HG03196 (cell line): ENCODE results near the gene SHROOM1.
A peak's percentile ranks its signal among the peaks of the same experiment; 100 is the strongest.

Experiments
- ATAC-seq: cut with Tn5 transposase; IDR thresholded peaks from one replicate; pipeline ENCODE4 v1.9.1; 2021; ENCODE audit not compliant: unreplicated experiment

Gene SHROOM1

DNA sequence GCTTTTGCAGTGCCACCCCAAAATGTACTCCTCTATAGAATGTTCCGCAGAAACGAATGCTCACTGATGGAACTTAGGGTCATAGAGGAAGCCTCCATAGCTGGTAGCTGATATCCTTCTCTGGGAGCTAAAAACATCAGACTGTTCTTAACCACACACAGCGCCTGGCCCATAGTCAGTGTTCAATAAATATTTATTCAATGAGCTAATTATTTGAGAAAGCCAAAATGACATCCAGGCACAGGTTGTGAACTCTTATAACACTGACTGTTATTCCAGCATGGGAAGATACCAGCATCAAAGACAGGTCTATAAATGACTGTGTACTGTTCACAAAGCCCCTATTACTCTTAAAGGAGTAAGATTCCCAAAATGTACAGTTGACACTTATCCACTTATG, 22.9 kb upstream of the SHROOM1 start:
- no peak for ATAC-seq

DNA sequence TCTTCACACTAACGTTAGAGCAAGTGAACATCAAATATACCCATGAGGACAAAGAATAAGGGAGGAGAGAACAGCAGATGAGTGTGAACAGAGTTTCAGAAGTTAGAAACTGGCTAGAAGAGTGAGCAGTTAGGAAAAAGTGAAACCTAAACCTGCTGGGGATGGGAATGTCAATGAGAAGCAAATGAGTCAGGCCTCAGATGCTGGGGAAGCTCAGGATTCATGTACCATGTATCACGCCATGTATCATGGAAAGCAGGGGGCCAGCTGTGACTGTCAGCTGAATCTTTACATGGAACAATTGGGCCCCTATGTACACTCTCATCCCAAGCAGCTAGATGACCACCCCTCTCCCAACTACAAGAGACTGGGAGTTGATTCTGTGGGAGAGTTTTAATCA, 19.6 kb upstream of the SHROOM1 start:
- ATAC-seq, result no peak

DNA sequence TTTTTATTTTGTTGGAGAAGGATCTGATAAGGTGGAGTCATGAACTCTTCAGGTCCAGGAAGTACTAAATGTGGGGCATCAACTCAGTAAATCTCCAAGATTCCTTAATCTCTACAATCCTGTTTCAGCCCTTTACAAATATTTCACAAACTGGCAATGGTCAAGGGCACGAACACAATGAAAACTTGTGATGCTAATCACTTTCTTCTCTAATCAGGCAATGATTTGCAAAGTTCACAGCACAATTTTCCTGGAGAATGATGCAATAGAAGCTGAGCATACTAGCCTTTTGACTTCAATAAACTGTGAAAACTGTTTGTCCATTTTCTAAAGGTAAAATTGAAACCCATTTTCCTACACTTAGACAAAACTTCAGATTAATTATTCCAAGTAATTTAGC, 18.9 kb upstream of the SHROOM1 start:
- no peak for ATAC-seq

DNA sequence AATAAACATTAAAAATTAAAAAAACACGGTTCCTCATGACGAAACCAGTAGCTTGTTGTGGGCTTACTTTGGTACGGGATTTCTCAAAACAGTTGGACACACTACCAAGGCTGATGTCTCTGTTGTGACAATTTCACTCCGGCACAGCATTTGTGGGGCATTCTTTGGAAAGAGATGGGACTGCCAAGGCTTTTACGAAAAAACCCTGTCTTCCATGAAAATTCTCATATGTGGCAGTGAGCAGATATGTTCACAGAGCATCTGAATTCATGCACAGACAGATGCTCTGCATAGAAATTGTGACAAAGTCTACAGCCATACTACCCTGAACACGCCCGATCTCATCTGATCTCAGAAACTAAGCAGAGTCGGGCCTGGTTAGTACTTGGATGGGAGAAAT, 17.8 kb upstream of the SHROOM1 start:
- no peak for ATAC-seq

DNA sequence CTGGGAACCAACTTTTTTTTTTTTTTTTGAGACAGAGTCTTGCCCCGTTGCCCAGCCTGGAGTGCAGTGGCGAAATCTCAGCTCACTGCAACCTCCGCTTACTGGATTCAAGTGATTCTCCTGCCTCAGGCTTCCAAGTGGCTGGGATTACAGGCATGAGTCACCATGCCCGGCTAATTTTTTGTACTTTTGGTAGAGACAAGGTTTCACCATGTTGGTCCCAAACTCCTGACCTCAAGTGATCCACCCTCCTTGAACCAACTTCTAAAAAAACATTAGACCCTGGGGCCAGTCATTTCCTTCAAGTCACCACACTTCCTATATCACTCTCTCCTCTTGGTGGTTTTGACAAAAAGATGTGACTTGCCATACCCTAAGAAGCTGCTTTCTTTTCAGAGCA, 10.9 kb upstream of the SHROOM1 start:
- no peak for ATAC-seq

DNA sequence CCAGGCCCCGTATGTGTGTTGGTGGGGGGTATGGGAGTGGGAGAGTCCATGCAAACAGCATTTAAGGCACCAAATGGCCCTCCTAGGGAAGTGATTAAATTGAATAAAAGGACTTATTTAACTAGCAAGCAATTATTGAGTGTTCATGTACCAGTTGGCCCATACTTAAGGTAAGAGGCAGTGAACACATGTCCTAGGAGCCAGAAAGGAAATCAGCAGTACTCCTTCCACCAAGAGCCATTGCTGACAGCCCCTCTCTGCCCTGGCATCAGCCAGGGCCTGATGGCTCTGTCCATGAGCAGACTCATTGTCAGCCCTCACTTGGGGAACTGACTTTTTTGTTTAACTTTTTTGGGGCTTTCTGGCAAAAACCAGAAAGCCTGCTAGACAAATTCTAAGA, 10.4 kb upstream of the SHROOM1 start:
- no peak for ATAC-seq

DNA sequence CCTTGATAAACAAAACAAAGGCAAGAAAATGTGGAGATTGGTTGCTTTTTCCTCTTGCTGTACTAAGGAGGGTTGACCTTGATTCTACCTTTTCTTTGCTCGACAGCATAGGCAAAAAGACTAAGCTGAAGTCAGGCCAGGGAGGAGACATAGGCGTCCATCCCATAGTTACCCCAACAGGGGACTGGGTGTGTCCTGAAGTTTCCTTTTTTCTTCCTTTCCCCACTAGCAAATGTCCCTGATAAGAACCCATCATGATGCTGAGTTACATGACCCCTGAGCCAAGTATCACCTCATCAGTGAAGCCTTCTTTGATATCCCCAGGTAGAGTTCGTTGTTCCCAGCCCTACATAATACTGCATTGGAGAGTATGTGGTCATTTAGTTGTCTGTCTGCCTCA, 9.9 kb upstream of the SHROOM1 start:
- no peak for ATAC-seq

DNA sequence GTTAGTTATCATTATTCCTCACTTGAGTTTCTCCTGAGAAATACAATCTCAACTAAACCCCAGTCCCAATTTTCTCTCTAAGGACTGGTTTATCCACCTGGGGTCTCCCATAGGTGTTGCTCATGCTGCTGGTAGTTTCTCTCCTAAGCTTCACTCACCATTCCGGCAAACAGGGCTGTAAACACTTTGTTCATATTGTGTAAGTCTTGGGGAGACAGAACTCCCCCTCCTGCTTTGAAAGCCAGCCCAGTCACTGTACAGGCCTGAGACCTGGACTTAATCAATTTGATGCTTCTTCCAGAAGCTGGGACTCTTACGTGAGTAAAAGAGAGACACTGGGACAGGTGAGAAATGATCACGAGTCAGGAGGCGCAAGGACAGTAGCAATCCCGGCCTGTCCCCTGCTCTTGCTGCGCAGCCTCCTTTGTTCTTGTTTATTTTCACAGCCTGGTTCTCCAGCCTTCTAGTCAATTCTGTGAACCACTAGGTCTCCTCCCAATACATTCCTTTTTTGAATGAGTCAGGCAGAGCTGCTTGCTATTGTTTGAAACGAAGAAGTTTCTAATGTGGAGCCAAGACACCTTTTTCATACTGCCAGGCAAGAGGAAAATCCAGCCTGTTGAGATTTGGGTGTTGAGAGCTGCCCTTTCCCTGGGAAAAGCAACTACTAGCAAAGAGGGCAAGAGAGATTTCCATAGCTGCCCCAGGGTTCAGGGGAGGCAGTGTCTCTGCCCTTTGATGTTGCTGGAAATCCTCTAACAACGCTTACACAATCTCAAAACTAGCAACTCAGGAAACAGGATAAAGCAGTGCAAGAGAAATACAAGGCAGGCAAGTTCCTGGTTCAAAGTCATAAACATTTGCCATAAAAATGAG, 9.2 kb upstream of the SHROOM1 start:
- no peak for ATAC-seq

DNA sequence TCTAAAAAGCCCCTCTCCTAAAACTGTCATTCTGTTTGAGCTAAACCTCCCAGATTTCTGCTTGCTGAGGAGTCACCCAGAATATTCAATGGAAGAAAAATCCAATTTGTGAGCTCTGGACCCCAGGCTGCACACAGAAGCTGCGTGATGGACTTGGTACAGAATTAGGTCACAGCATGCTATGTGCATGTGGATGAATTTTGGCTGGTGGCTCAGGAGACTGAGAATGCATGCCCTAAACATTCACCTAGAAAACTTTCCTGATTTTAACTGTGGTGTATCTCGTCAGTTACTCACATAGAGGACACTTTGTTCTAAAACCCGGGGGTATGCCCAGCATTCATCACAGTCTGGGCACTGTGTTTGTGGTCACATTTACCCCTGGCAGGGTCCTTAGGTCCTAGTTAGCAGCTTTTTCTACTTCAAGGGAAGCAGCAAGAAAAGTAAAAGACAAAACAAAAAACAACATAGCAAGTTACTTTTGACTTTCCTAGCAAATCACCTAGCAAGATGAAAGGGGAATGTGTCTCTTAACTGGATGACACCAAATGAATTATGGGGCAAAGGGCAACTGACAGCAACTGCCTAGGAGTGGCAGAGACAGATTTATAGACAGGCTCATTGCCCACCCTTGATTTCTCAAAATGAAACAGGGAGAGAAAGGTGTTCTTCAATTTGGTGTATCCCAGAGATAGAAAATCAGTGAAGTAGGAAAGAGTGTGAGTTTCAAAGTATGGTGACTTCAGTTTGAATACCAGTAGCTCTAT, 8.3 kb upstream of the SHROOM1 start:
- ATAC-seq, result no peak

DNA sequence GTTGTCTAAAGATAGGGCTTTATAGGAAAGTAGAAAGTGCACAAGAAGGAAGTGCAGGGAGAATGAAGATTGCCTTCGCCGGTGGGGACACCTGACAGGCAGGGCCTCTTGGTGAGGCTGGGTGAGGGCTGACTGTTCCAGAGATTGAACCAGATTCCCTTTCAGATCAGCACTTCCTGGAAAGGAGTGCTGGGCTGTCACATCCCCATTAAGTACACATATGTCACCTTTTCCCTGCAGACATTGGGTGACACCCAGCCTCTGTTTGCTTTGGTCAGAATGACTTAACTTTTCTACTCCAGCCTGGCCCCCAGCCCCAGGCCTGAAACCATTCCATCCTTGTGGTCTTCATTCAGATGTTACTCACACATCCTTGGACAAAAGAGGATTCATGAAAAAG, 7.4 kb upstream of the SHROOM1 start:
- no peak for ATAC-seq

DNA sequence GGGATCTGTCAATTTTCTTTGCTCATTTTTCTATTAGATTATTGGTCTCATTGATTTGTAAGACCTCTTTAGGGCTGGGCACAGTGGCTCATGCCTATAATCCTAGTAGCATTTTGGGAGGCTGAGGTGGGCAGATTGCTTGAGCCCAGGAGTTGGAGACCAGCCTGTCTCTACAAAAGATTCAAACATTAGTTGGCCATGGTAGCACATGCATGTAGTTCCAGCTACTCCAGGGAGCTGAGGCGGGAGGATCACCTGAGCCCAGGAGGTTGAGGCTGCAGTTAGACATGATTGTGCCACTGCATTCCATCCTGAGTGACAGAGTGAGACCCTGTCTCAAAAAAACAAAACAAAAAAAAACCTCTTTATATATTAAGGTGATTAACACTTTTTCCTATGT, 6.4 kb upstream of the SHROOM1 start:
- no peak for ATAC-seq

DNA sequence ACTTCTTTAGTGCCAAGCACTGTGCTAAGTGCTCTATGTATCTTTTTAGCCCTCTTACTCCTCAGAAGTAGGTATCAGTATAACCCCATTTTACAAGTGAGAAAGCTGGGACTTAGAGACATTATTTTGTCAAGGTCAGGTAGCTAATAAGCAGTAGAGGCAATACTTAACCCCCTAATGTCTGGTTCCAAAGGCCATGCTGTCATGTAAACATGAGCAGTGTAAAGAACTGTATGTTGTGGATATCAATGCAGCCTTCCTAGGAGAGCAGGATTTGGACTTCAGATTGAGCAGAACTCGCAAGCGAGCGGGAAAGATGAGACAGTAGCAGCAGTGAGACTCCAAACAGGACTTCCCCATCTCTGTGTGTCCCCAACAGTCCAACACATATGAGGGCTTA, 3.6 kb upstream of the SHROOM1 start:
- no peak for ATAC-seq

DNA sequence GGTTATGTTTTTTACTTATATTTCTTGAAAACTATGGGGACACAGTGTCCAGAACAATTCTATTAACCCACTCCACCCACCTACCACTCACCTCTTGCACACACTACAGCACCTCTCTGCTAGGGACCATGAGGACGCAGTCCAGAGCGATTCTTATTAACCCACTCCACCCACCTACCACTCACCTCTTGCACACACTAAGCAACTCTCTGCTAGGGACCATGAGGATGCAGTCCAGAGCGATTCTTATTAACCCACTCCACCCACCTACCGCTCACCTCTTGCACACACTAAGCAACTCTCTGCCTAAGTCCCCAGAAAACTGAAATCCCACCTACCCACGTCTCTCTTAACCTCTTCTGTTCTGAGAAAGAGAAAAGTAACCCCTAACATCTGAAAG, 2.2 kb upstream of the SHROOM1 start:
- no peak for ATAC-seq

DNA sequence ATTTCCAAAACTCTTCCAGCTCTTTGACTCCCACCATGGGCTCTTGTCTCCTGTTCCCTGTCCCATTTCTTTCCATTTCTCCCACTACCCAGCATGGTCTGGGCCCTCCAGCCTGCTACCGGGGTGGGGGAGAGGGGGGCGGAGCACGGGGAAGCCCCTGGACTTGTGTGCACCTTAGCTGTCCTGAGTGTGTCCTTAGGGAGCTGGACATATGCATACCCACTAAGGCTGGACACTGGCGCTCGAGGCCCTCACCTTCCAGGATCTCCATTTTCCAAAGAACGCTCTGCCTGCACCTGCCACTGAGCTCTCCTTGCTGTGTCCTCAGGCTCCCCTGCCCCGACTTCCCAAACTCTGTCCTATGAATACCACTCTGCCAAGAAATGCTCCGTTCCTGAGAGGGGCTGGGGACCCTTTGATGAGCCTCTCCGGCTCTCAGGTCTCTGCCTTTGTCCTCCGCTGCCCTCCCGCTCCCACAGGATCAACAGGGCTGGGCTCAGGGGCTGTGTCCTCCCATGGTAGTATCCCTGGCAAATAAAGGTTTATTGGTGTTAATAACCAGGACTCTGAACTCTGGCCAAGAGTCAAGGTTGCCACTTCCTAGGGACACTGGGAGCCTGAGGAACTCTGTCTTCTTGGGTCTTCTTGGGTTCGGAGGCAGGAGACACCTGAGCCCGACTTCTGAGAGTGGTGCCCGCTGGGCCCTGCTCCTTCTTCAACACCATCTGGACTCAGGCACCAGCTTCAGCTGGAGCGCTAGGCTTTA, 831 bp upstream of the SHROOM1 start:
- no peak for ATAC-seq

DNA sequence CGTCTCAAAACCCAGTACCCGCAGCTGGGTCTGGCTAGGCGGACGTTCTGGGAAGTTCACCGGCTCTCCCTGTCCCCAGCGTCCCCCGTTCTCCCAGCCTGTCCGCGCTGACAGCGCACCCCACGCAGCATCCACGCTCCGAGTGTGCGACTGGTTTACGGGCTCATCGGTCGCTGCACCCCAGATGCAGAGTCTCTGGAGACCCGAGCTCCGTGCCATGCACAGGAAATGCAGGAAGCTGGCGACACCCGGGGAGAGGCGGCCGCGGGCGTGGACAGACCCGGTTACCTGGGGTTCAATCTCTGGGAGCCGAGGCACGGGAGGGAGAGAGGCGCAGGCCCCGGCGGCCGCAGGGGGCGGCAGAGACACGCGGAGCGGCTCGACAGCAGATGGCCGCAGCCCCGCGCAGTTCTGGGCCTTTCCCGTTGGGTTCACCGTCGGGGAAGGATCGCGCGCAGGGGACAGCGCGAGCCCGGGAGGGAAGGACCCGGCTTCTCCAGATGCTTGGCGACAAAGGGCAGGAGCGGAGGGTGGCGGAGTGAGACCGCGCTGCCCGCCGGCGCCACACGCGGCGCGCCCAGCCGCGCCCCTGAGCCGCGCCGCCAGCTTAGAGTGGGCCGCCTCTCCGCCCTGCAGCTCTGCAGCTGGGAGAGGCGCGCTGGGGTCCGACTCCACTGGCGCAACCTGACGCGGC, 558 bp downstream of the SHROOM1 start:
- ATAC-seq, result peak; percentile 56

DNA sequence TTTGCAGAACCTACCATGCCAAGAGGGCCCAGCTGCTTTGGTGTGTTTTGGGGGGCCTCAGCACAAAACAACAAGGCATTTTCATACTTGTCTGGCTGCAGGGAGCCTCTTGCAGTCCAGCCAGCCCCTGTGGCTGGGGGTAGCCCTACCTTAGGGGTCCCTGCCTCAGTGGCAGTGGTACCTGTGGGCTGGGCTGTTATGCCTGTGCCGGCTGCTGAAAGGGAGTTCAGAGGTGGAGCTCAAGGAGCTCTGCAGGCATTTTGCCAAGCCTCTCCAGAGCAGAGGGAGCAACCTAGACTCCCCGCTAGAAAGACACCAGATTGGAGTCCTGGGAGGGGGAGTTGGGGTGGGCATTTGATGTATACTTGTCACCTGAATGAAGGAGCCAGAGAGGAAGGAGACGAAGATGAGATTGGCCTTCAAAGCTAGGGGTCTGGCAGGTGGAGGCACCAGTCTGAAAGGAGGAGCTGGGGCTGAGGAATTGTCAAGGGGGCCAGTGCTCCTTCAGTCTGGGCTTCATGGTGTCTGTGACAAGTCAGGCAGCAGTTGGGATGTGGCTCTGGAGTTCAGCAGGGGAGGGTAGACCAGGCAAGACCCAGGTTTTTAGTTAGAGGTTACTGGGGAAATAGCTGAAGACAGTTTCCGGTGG, 1.5 kb downstream of the SHROOM1 start:
- ATAC-seq, result no peak

DNA sequence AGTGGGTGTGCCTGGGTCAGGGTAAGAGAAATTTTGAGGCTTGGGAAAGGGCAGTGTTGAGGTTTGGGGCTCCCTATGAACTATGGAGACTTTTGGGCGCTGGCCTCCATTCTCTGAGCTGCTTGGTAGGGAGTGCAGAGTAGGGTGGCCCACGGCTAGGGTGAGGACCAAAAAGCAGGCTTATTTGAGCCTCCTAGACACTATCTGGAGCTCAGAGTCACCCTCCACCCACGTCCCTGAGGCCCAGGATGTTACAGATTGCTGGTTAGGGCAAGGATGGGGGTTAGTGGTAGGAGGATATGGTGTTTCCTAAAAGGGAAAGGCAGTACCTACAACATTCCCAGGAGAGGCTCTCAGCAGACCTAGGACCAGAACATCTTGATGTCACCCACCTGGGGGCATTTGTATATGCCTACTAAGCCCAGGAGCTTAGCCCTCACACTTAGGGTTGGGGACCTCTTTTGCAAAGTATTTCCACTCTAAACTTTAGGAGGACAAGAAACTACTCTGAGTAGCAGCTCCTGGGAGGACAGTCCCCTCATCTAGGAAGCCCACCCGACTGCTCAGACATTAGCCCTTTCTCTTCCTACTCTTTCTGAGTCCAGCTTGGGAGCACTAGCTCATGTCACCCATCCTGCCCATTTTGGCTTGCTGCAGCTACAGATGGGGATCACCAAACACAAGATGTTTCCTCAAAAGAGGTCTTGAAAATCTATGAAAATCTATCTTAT, 2.3 kb downstream of the SHROOM1 start:
- no peak for ATAC-seq

DNA sequence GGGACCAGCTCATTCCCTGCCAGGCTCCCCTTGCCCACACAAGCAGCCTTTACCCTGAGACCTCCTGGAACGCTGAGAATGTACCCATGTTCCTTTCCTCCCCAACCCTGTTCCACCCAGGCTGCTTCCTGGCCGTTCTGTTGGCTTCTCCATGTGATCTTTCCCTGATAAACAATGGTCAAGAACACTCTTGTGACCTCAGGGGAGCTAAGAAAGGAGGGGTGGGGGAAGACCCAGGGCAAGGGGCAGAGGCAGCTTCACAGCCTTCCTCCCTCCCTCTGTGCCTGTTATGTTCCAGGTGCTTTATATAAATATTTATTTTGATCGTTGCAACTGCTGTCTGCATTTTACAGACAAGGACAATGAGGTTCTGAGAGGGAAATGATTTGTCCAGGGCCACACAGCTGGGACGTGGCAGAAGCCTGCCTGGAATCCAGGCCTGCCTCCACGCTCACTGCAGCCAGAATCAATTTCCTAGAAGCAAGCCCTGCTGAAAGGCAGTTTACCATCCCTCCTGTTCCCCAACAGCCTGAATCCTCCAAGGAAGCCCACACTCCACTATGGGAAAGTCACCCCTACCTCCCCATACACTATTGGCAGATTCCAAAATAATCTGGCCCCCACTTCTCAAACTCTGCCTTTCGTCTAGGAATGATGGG, 3.9 kb downstream of the SHROOM1 start:
- no peak for ATAC-seq

DNA sequence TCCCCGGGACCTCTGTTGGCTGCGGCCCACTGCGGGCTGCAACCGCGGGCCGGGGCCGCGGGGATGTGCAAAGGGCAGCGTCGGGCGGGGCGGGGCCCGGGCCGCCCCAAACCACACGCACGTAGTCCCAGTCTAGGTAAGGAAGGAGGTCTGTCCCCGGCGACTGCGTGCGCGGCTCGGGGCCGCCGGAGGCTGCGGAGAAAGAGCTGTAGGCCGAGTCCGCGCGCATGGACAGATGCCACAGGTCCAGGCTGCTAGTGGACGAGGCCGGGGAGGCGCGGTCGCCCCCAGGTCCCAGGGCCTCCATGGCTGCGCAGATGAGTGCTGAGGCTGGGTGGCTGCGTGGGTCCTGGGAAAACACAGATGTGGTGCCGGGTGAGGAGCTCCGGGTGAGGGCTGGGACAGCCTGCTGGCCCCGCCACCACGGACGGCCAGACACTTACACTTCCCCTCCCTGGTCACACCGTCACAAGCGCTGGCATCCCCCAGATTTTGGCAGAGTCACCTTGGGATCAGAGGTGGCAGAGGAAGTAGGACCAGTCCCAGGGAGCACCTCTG, 4.5 kb downstream of the SHROOM1 start:
- ATAC-seq, result no peak
